Activated T-cell treated with anti-CD3 and anti-CD28 coated beads for 48 hours (primary cell): Measurements from ENCODE around the gene RASAL2.
"Not testable (repeated sequence)": the region's sequence is repeated elsewhere in the genome, so short reads cannot be mapped to it uniquely, and the experiment has no call there.

ENCODE experiments used
- DNase-seq: peaks from one replicate; pipeline ENCODE4 v3.0.0-alpha.2; 2020; ENCODE audit warnings: low read depth

The RASAL2 gene

DNA sequence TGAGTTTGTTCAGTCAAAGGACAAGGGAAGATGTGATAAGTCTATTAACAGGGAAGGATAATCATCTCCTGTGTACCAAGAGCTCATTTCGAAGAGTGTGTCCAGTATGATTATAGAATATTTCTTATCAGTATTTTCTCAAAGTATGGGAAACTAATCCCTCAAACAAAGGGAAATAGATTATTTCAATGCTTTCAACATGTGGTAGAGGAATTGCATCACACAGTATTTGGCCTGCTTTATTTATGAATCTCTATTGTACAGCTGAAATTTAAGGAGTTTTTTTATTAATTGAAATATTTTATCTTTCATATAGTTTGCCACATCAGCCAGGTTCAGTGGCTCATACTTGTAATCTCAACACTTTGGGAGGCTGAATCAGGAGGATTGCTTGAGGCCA is 251.9 kb downstream of the RASAL2 start:
- DNase-seq = no peak

- no peak for DNase-seq
These were observed 255.9 kb downstream of the RASAL2 start for GRCh38 chr1:178349801-178350200.

- not testable (repeated sequence) for DNase-seq
These were observed 258.0 kb downstream of the RASAL2 start for GRCh38 chr1:178351911-178352310.

DNA sequence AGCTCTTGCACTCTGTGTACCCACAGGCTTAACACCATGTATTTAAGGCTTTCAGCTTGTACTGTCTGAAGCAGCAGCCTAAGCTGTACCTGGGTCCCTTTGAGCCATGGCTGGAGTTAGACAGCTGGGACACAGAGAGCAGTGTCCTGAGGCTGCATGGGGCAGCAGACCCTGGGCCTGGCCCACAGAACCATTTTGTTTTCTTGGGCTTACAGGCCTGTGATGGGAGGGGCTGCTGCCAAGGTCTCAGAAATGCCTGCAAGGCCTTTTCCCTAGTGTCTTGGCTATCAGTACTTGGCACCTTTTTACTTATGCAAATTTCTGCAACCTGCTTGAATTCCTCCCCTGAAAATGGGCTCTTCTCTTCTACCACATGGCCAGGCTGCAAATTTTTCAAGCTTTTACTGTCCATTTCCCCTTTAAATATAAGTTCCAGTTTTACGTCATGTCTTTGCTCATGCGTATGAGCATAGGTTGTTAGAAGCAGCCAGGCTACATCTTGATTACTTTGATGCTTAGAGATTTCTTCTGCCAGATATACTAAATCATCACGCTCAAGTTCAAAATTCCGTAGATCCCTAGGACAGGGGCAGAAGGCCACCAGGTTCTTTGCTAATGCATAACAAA is 259.0 kb downstream of the RASAL2 start:
- DNase-seq = no peak

GRCh38 chr1:178353524-178353923 is 259.6 kb downstream of the RASAL2 start:
- DNase-seq = no peak

DNA sequence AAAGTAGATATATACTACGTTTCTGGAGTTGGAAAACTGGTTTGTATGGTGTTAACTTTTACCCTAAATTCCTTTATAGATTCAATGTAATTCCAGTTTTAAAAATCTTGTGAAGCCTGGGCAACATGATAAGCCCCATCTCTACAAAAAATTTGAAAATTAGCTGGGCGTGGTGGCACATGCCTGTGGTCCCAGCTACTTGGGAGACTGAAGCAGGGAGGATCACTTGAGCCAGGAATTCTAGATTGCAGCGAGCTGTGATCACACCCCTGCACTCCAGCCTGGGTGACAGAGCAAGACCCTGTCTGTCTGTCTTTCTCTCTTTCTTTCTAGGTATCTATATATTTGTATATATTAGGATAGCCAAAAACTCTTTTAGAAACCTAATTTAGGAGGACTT is 260.9 kb downstream of the RASAL2 start:
- DNase-seq = no peak

DNA sequence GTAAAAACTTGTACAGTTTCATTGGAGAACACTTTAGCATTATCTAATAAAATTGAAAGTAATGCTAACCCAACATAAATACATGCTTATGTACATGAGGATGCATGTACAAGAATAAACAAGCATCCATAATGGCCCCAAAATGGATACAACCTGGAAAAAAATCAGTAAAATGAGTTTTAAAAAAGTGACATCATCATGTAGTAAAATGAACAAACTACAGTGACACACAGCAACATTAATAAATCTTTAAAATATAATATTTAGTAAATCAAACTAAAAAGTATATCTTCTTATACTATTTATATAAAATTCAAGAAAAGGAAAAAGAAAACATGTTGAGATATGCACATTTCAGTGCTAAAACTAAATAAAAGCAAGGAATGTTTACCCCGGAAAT is 262.4 kb downstream of the RASAL2 start:
- no peak for DNase-seq

GRCh38 chr1:178358456-178358855 is 264.6 kb downstream of the RASAL2 start:
- DNase-seq = no peak

- DNase-seq = no peak
These were observed 266.5 kb downstream of the RASAL2 start for GRCh38 chr1:178360421-178360820.

DNA sequence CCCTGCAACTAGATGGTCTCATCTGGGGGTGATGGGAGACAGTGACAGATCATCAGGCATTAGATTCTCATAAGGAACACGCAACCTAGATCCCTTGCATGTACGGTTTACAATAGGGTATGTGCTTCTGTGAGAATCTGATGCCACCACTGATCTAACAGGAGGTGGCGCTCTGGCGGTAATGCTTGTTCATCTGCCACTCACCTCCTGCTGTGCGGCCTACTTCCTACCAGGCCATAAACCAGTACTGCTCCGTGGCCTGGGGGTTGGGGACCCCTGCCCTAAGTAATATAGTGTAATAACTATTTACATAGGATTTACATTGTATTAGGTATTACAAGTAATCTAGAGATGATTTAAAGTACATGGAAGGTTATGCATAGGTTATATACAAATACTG is 267.9 kb downstream of the RASAL2 start:
- no peak for DNase-seq

- no peak for DNase-seq
These were observed 268.8 kb downstream of the RASAL2 start for GRCh38 chr1:178362747-178363146.

DNA sequence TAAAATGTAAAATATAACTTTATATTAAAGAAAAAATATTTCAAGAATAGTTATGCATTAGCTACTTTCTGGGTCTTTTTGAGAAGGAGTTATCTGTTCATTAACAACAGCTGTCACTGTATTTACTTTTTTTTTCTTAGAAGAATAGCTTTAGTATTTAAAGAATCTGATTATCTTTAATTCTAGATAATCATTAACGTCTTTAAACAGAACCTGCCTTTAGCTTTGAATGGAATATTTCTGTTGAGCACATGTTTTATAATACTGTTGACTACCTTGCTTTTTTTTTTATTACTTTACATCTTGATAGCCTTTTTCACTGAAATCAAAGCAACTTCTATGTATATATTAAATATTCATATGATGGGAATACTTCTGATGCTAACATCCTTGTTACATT is 270.9 kb downstream of the RASAL2 start:
- DNase-seq = no peak

DNA sequence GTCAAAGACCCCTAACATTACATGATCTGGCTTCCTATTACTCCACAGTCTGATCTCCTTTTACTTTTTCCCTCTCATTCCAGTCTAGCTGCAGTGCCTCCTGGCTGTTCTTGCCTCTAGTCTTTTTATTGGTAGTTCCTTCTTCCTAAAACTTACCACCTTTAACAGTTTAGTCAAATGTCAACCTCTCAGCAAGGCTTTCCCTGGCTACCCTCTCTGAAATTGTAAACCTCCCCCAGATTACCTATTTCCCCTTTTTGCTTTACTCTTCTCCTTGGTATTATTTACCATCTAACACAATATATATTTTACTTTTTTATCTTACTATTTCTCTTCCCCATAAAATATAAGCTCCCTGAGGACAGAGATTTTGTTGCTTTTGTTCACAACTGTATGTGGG is 273.2 kb downstream of the RASAL2 start:
- no peak for DNase-seq

GRCh38 chr1:178368208-178368607 is 274.3 kb downstream of the RASAL2 start:
- DNase-seq = no peak

DNA sequence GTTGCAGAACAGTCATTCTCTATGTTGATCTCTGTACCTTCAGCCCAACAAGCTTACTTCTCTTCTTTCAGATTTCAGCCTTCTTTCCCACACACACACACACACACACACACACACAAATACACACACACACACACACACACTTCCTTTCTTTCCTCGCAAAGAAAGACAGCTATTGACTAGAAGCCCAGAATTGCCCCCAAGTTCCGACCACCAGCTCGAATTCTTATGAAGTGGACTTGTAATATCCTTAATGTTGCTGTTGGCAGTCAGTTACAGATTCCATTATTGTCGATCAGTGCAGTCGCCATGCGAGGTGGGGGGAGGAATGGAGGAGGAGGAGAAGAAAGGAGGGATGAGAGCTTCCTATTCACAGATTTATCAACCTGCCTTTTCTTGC is 277.3 kb downstream of the RASAL2 start:
- DNase-seq = no peak

- no peak for DNase-seq
These were observed 278.1 kb downstream of the RASAL2 start for GRCh38 chr1:178371933-178372388.

GRCh38 chr1:178374016-178374415 is 280.1 kb downstream of the RASAL2 start:
- DNase-seq = no peak

DNA sequence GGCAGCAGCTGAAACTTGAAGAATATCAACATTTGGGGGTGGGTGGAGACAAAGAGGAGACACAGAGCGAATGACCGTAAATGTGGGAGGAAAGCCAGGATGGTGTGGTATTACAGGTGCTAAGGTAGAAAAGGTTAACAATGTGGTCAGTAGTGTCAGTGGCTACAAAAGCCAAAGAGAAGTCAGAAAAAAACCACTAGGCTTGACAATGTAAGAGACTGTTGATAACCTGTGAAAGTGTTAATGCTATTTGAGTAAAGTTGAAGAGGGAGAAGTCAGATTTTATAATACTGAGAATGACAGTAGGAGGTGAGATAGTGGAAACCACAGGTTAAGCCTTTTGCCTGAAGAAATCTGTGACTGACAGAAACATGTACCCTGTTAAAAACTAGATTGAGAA is 282.1 kb downstream of the RASAL2 start:
- DNase-seq = no peak

DNA sequence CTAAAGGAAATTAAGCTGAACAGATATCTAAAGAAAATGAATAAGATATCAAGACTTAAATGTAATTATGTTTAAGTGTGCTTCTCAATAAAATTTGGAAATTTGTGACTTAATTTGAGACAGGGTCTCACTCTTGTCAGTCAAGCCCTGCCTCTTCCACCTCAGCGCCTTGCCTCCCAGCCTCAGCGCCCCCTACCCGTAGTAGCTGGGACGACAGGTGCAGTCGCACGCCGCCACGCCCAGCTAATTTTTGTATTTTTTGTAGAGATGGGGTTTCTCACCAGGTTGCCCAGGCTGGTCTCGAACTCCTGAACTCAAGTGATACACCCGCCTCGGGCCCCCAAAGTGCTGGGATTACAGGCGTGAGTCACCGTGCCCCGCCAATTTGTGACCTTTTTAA is 285.9 kb downstream of the RASAL2 start:
- no peak for DNase-seq

GRCh38 chr1:178382372-178382771 is 288.5 kb downstream of the RASAL2 start:
- DNase-seq = no peak

- DNase-seq = no peak
These were observed 291.8 kb downstream of the RASAL2 start for GRCh38 chr1:178385662-178386061.

GRCh38 chr1:178388418-178389145 is 294.7 kb downstream of the RASAL2 start:
- DNase-seq = no peak

GRCh38 chr1:178389441-178389840 is 295.5 kb downstream of the RASAL2 start:
- DNase-seq = no peak

DNA sequence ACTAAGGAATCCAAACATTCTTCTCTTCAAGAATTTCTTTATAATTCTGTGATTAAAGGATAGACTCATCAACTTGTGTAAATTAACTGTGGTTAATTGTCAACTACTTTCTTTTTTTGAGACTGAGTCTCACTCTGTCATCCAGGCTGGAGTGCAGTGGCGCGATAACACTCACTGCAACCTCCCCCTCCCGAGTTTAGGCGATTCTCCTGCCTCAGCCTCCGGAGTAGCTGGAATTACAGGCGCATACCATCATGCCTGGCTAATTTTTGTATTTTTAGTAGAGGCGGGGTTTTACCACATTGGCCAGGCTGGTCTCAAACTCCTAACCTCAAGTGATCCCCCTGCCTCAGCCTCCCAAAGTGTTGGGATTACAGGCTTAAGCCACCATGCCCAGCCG is 296.4 kb downstream of the RASAL2 start:
- DNase-seq = not testable (repeated sequence)
